NCI-H82 (cell line): ENCODE results near the gene APOE.
"Not testable (repeated sequence)": the region's sequence is repeated elsewhere in the genome, so short reads cannot be mapped to it uniquely, and the experiment has no call there.

Experiments used
- DNase-seq: peaks from one replicate; lab custom pipeline; 2025; lab: John Stamatoyannopoulos, UW

APOE gene

GRCh38 chr19:44884566-44884965 lies 21.0 kb upstream of the APOE start:
- no peak for DNase-seq

- DNase-seq = no peak
Measured at GRCh38 chr19:44886141-44886540, 19.5 kb upstream of the APOE start.

- no peak for DNase-seq
Measured at GRCh38 chr19:44887648-44888047, 17.9 kb upstream of the APOE start.

GRCh38 chr19:44888335-44888734 lies 17.3 kb upstream of the APOE start:
- not testable (repeated sequence) for DNase-seq

- DNase-seq = no peak
Measured at GRCh38 chr19:44889830-44890365, 15.7 kb upstream of the APOE start.

GRCh38 chr19:44890366-44891015 lies 15.1 kb upstream of the APOE start:
- DNase-seq = peak; percentile 100

GRCh38 chr19:44891016-44891882 lies 14.3 kb upstream of the APOE start, which contains the start of gene TOMM40:
Gene TOMM40, plus strand, starts transcription at chr19:44891254. Its CDS starts 162 bp downstream, at chr19:44891416.
- DNase-seq = peak; percentile 54

- no peak for DNase-seq
Measured at GRCh38 chr19:44892932-44893331, 12.7 kb upstream of the APOE start.

- DNase-seq = no peak
Measured at GRCh38 chr19:44893332-44894051, 12.1 kb upstream of the APOE start.

GRCh38 chr19:44894052-44894400 lies 11.6 kb upstream of the APOE start:
- DNase-seq = no peak

GRCh38 chr19:44894946-44895345 lies 10.7 kb upstream of the APOE start:
- DNase-seq = no peak

- no peak for DNase-seq
Measured at GRCh38 chr19:44897835-44898234, 7.8 kb upstream of the APOE start.

- no peak for DNase-seq
Measured at GRCh38 chr19:44900328-44901244, 5.0 kb upstream of the APOE start.

- DNase-seq = no peak
Measured at GRCh38 chr19:44903216-44903601, 2.4 kb upstream of the APOE start.

- peak; percentile 67 for DNase-seq
Measured at GRCh38 chr19:44903602-44904425, 1.8 kb upstream of the APOE start.

GRCh38 chr19:44904426-44904994 lies 1.1 kb upstream of the APOE start:
- DNase-seq = peak; percentile 50

GRCh38 chr19:44907613-44908012 lies 2.0 kb downstream of the APOE start:
- no peak for DNase-seq

GRCh38 chr19:44908074-44908835 lies 2.7 kb downstream of the APOE start:
- DNase-seq = no peak

- DNase-seq = no peak
Measured at GRCh38 chr19:44908836-44909261, 3.3 kb downstream of the APOE start.
